ENCODE measurements around the gene SUSD4. TPM values are rescaled to one million over a fixed set of nuclear protein-coding genes. Genes with fewer than 3 reads are reported as not detected.

SUSD4 gene
- total RNA-seq, 3 donors from 2014 or later = 0.64 to 16.7 (median 14.9) TPM

DNA sequence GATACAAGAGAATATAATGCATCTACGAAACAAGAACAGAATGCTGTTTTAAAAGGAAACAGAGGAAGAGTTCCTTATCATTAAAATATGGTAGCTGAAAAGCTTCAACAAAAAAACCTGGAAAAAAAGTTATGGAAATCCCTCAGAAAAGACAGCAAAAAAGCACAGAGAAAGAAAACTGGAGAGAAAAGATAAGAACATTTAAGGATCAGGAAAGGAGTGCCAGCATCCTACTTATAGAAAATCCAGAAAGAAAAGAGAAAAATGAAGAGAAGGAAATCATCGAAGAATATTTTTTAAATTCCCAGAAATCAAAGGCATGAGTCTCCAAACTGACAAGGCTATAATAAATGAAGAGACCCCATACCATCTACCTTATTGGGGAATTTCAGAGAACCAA is 29.8 kb downstream of the SUSD4 start:
- no peak for DNase-seq (ENCODE audit: low spot score in 2 of 2)
- Histone ChIP-seq H3K27ac (no peak overlapping the region), H3K9me3 (no peaks in the 10 kb centered on the region), H3K27me3 (no peaks in the 10 kb centered on the region), H3K4me3 (no peak overlapping the region), H3K4me1 (peaks cover 0 to 6% of the 10 kb centered on the region in 2 donors), H3K36me3 (no peaks in the 10 kb centered on the region)
- TF ChIP-seq POLR2A (IDR thresholded peaks at IDR 0.05) (no peak), POLR2AphosphoS5 (IDR thresholded peaks at IDR 0.05) (no peak)
- TF ChIP-seq, protein P1, sequence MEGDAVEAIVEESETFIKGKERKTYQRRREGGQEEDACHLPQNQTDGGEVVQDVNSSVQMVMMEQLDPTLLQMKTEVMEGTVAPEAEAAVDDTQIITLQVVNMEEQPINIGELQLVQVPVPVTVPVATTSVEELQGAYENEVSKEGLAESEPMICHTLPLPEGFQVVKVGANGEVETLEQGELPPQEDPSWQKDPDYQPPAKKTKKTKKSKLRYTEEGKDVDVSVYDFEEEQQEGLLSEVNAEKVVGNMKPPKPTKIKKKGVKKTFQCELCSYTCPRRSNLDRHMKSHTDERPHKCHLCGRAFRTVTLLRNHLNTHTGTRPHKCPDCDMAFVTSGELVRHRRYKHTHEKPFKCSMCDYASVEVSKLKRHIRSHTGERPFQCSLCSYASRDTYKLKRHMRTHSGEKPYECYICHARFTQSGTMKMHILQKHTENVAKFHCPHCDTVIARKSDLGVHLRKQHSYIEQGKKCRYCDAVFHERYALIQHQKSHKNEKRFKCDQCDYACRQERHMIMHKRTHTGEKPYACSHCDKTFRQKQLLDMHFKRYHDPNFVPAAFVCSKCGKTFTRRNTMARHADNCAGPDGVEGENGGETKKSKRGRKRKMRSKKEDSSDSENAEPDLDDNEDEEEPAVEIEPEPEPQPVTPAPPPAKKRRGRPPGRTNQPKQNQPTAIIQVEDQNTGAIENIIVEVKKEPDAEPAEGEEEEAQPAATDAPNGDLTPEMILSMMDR (IDR thresholded peaks at IDR 0.05) = no peak
- intact Hi-C loops (cut with DNase I; ENCODE audit: low total_unique reads) = no loop called here

DNA sequence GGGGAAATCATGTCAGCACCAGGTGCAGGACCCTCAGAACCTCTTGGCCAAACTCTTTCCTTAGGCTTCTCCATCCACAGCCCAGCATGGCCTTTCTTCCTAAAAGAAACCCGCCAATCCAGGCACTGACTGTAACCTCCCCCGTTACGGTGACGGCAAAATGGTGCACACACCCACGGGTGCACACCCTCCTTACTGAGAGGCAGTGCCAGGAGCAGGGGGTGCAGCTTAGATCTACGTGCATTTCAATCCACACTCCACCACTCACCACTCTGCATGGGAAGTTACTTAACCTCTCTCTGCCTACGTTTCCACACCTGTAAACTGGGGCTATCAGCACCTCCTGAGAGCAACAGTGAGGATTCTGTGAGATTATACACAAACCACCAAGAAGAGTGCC is 31.0 kb downstream of the SUSD4 start:
- Histone ChIP-seq H3K4me3 (no peak overlapping the region), H3K36me3 (no peaks in the 10 kb centered on the region), H3K27ac (no peak overlapping the region), H3K27me3 (no peaks in the 10 kb centered on the region), H3K9me3 (no peaks in the 10 kb centered on the region), H3K4me1 (peaks cover 0 to 6% of the 10 kb centered on the region in 2 donors)
- no peak for TF ChIP-seq POLR2A (IDR thresholded peaks at IDR 0.05)
- TF ChIP-seq POLR2AphosphoS5 (IDR thresholded peaks at IDR 0.05) = no peak
- TF ChIP-seq, protein P1 (IDR thresholded peaks at IDR 0.05) = no peak
- intact Hi-C loops (cut with DNase I; ENCODE audit: low total_unique reads) = no loop called here
- no peak for DNase-seq (ENCODE audit: low spot score in 2 of 2)

DNA sequence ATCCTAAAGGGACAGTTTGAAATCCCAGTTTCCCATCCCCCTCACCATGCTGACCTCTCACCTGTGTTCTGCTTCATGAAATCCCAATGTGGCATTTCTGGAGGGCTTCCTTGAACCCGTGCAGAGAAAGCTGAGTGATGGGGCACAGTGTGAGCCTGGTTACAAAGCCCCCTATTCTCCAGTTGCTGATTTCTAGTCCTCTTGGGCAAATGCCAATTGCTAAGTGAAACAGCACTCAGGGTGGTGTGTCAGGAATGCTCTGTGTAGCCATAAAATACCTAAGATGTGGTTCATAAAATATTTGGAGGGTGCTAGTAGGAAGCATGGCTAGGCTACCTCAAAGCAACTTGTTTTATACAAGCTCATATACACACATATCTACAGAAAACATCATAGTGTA is 32.0 kb downstream of the SUSD4 start:
- DNase-seq (ENCODE audit: low spot score in 2 of 2) = no peak
- Histone ChIP-seq H3K36me3 (no peaks in the 10 kb centered on the region), H3K4me1 (peaks cover 0 to 6% of the 10 kb centered on the region in 2 donors), H3K9me3 (no peaks in the 10 kb centered on the region), H3K4me3 (no peak overlapping the region), H3K27me3 (no peaks in the 10 kb centered on the region), H3K27ac (peak overlapping the region in 1 of 2 donors; percentile 64)
- intact Hi-C loops (cut with DNase I; ENCODE audit: low total_unique reads) = no loop called here
- TF ChIP-seq, protein P1 (IDR thresholded peaks at IDR 0.05) = no peak
- TF ChIP-seq POLR2A (IDR thresholded peaks at IDR 0.05) (no peak), POLR2AphosphoS5 (IDR thresholded peaks at IDR 0.05) (no peak)

DNA sequence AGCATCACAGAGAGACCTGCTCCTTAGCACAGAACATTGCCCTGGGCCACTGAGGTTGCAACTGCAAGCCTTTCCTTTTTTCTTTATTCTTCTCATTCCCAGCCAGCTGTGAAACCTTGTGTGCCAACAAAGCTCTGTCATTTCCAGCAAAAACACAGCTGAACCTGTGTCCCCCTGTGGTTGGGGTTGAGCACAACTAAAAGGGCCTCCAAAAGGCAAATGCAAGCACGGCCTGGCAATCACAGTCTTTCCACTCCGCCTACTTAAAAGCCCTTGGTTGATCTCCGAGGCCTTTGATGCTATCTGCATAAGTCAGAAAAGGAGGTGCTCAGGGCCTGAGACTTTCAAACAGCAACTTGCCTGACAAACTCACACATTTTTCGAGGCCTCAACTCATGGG is 32.7 kb downstream of the SUSD4 start:
- intact Hi-C loops (cut with DNase I; ENCODE audit: low total_unique reads) = no loop called here
- Histone ChIP-seq H3K27me3 (no peaks in the 10 kb centered on the region), H3K4me3 (no peak overlapping the region), H3K36me3 (no peaks in the 10 kb centered on the region), H3K4me1 (peaks cover 0 to 6% of the 10 kb centered on the region in 2 donors), H3K9me3 (no peaks in the 10 kb centered on the region), H3K27ac (peak overlapping the region; percentile 51 to 64)
- peak in 1 of 2 donors; percentile 50 for DNase-seq (ENCODE audit: low spot score in 2 of 2)
- TF ChIP-seq POLR2A (IDR thresholded peaks at IDR 0.05) (no peak), POLR2AphosphoS5 (IDR thresholded peaks at IDR 0.05) (no peak)
- TF ChIP-seq, protein P1 (IDR thresholded peaks at IDR 0.05) = no peak

DNA sequence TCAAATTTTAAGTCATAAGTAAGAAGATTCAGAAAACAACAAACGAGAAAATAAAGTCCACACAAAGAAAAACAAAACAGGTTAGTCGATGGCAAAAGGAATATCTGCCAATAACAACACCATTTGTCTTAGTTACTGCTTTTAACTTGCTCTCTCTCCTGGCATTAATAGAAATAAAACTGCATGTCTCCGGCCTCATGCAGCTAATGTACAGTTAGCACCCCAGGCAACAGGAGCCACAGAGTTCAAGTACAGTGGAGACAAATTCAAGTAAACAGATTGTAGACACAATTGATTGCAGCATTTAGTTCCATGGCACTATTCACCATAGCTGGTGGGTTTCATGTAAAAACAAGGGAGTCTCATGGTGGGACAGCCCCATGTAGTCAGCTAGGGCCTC is 33.5 kb downstream of the SUSD4 start:
- no peaks in the 10 kb centered on the region for H3K27me3 ChIP-seq
- peak overlapping the region; percentile 51 to 60 for H3K27ac ChIP-seq
- peaks cover 0 to 6% of the 10 kb centered on the region in 2 donors for H3K4me1 ChIP-seq
- H3K36me3 ChIP-seq = no peaks in the 10 kb centered on the region
- no peak for TF ChIP-seq POLR2AphosphoS5 (IDR thresholded peaks at IDR 0.05)
- TF ChIP-seq, protein P1 (IDR thresholded peaks at IDR 0.05) = no peak
- intact Hi-C loops (cut with DNase I; ENCODE audit: low total_unique reads) = no loop called here
- no peaks in the 10 kb centered on the region for H3K9me3 ChIP-seq
- H3K4me3 ChIP-seq = no peak overlapping the region
- DNase-seq (ENCODE audit: low spot score in 2 of 2) = no peak
